ENCODE measurements around the gene RASSF4. TPM values are rescaled to one million over a fixed set of nuclear protein-coding genes. Genes with fewer than 3 reads are reported as not detected.

Gene RASSF4
- total RNA-seq, 1 donor: 1.1 TPM

- DNase-seq (ENCODE audit: low read depth in 2 of 3, low spot score in 2 of 3): no peak
Observed at GRCh38 chr10:44961230-44961571, 1.6 kb downstream of the RASSF4 start.

GRCh38 chr10:44961931-44962750 lies 2.5 kb downstream of the RASSF4 start:
- no peak for DNase-seq (ENCODE audit: low read depth in 2 of 3, low spot score in 2 of 3)

- DNase-seq (ENCODE audit: low read depth in 2 of 3, low spot score in 2 of 3): no peak
Observed at GRCh38 chr10:44962870-44963738, 3.5 kb downstream of the RASSF4 start.

GRCh38 chr10:44963772-44964633 lies 4.4 kb downstream of the RASSF4 start:
- no peak for DNase-seq (ENCODE audit: low read depth in 2 of 3, low spot score in 2 of 3)

- DNase-seq (ENCODE audit: low read depth in 2 of 3, low spot score in 2 of 3): no peak
Observed at GRCh38 chr10:44965104-44965503, 5.5 kb downstream of the RASSF4 start.

GRCh38 chr10:44965651-44966097 lies 6.1 kb downstream of the RASSF4 start:
- DNase-seq (ENCODE audit: low read depth in 2 of 3, low spot score in 2 of 3): no peak

- no peak for DNase-seq (ENCODE audit: low read depth in 2 of 3, low spot score in 2 of 3)
Observed at GRCh38 chr10:44966129-44966815, 6.7 kb downstream of the RASSF4 start.

- no peak for DNase-seq (ENCODE audit: low read depth in 2 of 3, low spot score in 2 of 3)
Observed at GRCh38 chr10:44966816-44967509, 7.4 kb downstream of the RASSF4 start.

GRCh38 chr10:44967616-44968015 lies 8.0 kb downstream of the RASSF4 start:
- DNase-seq (ENCODE audit: low read depth in 2 of 3, low spot score in 2 of 3): no peak

GRCh38 chr10:44968091-44968490 lies 8.5 kb downstream of the RASSF4 start:
- peak in 2 of 3 donors; percentile 56 to 84 for DNase-seq (ENCODE audit: low read depth in 2 of 3, low spot score in 2 of 3)

- peak in 1 of 3 donors; percentile 45 for DNase-seq (ENCODE audit: low read depth in 2 of 3, low spot score in 2 of 3)
Observed at GRCh38 chr10:44968500-44969400, 9.1 kb downstream of the RASSF4 start.

GRCh38 chr10:44969854-44970253 lies 10.3 kb downstream of the RASSF4 start:
- no peak for DNase-seq (ENCODE audit: low read depth in 2 of 3, low spot score in 2 of 3)

- no peak for DNase-seq (ENCODE audit: low read depth in 2 of 3, low spot score in 2 of 3)
Observed at GRCh38 chr10:44970812-44971395, 11.3 kb downstream of the RASSF4 start.

GRCh38 chr10:44971434-44971833 lies 11.8 kb downstream of the RASSF4 start:
- no peak for DNase-seq (ENCODE audit: low read depth in 2 of 3, low spot score in 2 of 3)

- no peak for DNase-seq (ENCODE audit: low read depth in 2 of 3, low spot score in 2 of 3)
Observed at GRCh38 chr10:44971935-44972757, 12.5 kb downstream of the RASSF4 start.

- no peak for DNase-seq (ENCODE audit: low read depth in 2 of 3, low spot score in 2 of 3)
Observed at GRCh38 chr10:44972874-44973306, 13.3 kb downstream of the RASSF4 start.
